IMR-90 (cell line): ENCODE measurements around the gene KANSL3. TPM values are rescaled to one million over a fixed set of nuclear protein-coding genes. Genes with fewer than 3 reads are reported as not detected.

Experiments used
- ATAC-seq: fragments of 200-7000 bp; cut with Tn5 transposase; 2 replicates; pipeline ENCODE4 v1.9.1; 2020; ENCODE audit warnings: low read depth, mild to moderate bottlenecking, moderate library complexity
- BruUV-seq: library from RNA; stranded (reverse); fragments of 400-500 nt; replicated peaks from 2 replicates; lab custom pipeline; 2021; lab: Mats Ljungman, UMichigan
- CTCF ChIA-PET: fragments of 300-600 bp; formaldehyde crosslinking; extraction: SDS; loops from one replicate; lab custom pipeline; 2021; ENCODE audit warnings: antibody characterized with exemption; lab: Yijun Ruan, JAX
- POLR2A ChIA-PET: fragments of 300-600 bp; sonication (Branson Sonifier 250); formaldehyde crosslinking; loops from one replicate; lab custom pipeline; 2022; ENCODE audit warnings: antibody characterized with exemption; ENCODE audit not compliant: unreplicated experiment; lab: Charles Lee
- DNase-seq: peaks from one replicate; pipeline ENCODE4 v3.0.0; 2013
- H2AFZ ChIP-seq: replicated peaks from 2 replicates; pipeline ENCODE3; 2013; ENCODE audit warnings: low read length, mild to moderate bottlenecking; ENCODE audit not compliant: poor library complexity
- H2AK5ac ChIP-seq: 2 replicates; pipeline ENCODE4 v1.6.1; 2013; ENCODE audit warnings: low read depth, low read length, inconsistent platforms
- H2AK9ac ChIP-seq: replicated peaks from 2 replicates; pipeline ENCODE3; 2013; ENCODE audit warnings: mild to moderate bottlenecking, low read depth, low read length, moderate library complexity; ENCODE audit not compliant: poor library complexity
- H2BK120ac ChIP-seq: 2 replicates; pipeline ENCODE4 v1.6.1; 2013; ENCODE audit warnings: low read depth, low read length, inconsistent platforms
- H2BK15ac ChIP-seq: 3 replicates; pipeline ENCODE4 v1.6.1; 2013; ENCODE audit warnings: low read depth, low read length, inconsistent platforms
- H2BK20ac ChIP-seq: 2 replicates; pipeline ENCODE4 v1.6.1; 2013; ENCODE audit warnings: low read depth, mild to moderate bottlenecking, inconsistent platforms, low read length, moderate library complexity
- H2BK5ac ChIP-seq: 2 replicates; pipeline ENCODE4 v1.6.1; 2013; ENCODE audit warnings: mild to moderate bottlenecking, low read depth, low read length, inconsistent platforms; ENCODE audit not compliant: poor library complexity, severe bottlenecking
- H3K14ac ChIP-seq: replicated peaks from 2 replicates; pipeline ENCODE4 v1.6.1; 2013; ENCODE audit warnings: low read depth, low read length, inconsistent platforms
- H3K18ac ChIP-seq: 2 replicates; pipeline ENCODE4 v1.6.1; 2013; ENCODE audit warnings: low read depth, low read length, control low read depth
- H3K23ac ChIP-seq: 2 replicates; pipeline ENCODE4 v1.6.1; 2013; ENCODE audit warnings: low read depth, low read length, inconsistent platforms
- H3K27ac ChIP-seq: 2 replicates; pipeline ENCODE4 v1.5.1; 2013; ENCODE audit warnings: mild to moderate bottlenecking, control low read depth, low read length; ENCODE audit not compliant: insufficient read depth
- H3K27me3 ChIP-seq: 2 replicates; pipeline ENCODE4 v1.6.1; 2013; ENCODE audit warnings: low read length; ENCODE audit not compliant: control insufficient read depth, insufficient read depth
- H3K36me3 ChIP-seq: 2 replicates; pipeline ENCODE4 v1.6.1; 2013; ENCODE audit warnings: low read length, mixed read lengths; ENCODE audit not compliant: control insufficient read depth, insufficient read depth
- H3K4ac ChIP-seq: 2 replicates; pipeline ENCODE4 v1.6.1; 2013; ENCODE audit warnings: low read depth, low read length, inconsistent platforms
- H3K4me1 ChIP-seq: 2 replicates; pipeline ENCODE4 v1.6.1; 2013; ENCODE audit warnings: low read length, mixed read lengths; ENCODE audit not compliant: control insufficient read depth, insufficient read depth
- H3K4me2 ChIP-seq: 2 replicates; pipeline ENCODE4 v1.6.1; 2013; ENCODE audit warnings: low read depth, mild to moderate bottlenecking, control low read depth, low read length, moderate library complexity
- H3K4me3 ChIP-seq: 2 replicates; pipeline ENCODE4 v1.5.1; 2013; ENCODE audit warnings: low read depth, mild to moderate bottlenecking, control low read depth, low read length, moderate library complexity; ENCODE audit not compliant: insufficient read depth
- H3K56ac ChIP-seq: 2 replicates; pipeline ENCODE4 v1.6.1; 2013; ENCODE audit warnings: low read length, inconsistent platforms; ENCODE audit not compliant: insufficient read depth; ENCODE audit errors: extremely low read depth
- H3K79me1 ChIP-seq, 2 experiments: 2 replicates each; pipeline ENCODE4 v1.6.1; 2013; ENCODE audit warnings: low read length in 2 of 2, inconsistent platforms in 1 of 2, low read depth in 1 of 2
- H3K9ac ChIP-seq: 2 replicates; pipeline ENCODE4 v1.6.1; 2013; ENCODE audit warnings: low read depth, low read length, control low read depth
- H3K9me1 ChIP-seq: 2 replicates; pipeline ENCODE4 v1.6.1; 2013; ENCODE audit warnings: low read length, inconsistent platforms; ENCODE audit not compliant: insufficient read depth
- H3K9me3 ChIP-seq: 2 replicates; pipeline ENCODE4 v1.6.1; 2013; ENCODE audit warnings: low read length; ENCODE audit not compliant: control insufficient read depth, insufficient read depth
- H4K20me1 ChIP-seq: 2 replicates; pipeline ENCODE4 v1.6.1; 2013; ENCODE audit warnings: low read length, inconsistent platforms; ENCODE audit not compliant: insufficient read depth
- H4K5ac ChIP-seq: 2 replicates; pipeline ENCODE4 v1.6.1; 2013; ENCODE audit warnings: mild to moderate bottlenecking, low read depth, low read length, control low read depth
- H4K8ac ChIP-seq, 2 experiments: 2 replicates each; pipeline ENCODE4 v1.6.1; 2013; ENCODE audit warnings: low read depth in 2 of 2, low read length in 2 of 2, control low read depth in 1 of 2, inconsistent platforms in 1 of 2
- H4K91ac ChIP-seq: 2 replicates; pipeline ENCODE4 v1.6.1; 2013; ENCODE audit warnings: low read depth, low read length, inconsistent platforms; ENCODE audit not compliant: insufficient read depth
- BHLHE40 ChIP-seq: fragments of 150-350 bp; IDR thresholded peaks from 2 replicates; pipeline ENCODE4 v1.6.1; 2016; ENCODE audit warnings: mild to moderate bottlenecking, low read depth, low read length
- CEBPB ChIP-seq: IDR thresholded peaks from 2 replicates; pipeline ENCODE4 v1.6.1; 2012; ENCODE audit warnings: low read depth, low read length, improper control_type of control experiment
- CHD1 ChIP-seq: IDR thresholded peaks from 2 replicates; pipeline ENCODE4 v1.6.1; 2012; ENCODE audit warnings: low read depth, low read length, improper control_type of control experiment
- MAFK ChIP-seq: IDR thresholded peaks from 2 replicates; pipeline ENCODE4 v1.6.1; 2012; ENCODE audit warnings: low read depth, low read length, improper control_type of control experiment
- MAZ ChIP-seq: IDR thresholded peaks from 2 replicates; pipeline ENCODE4 v1.6.1; 2012; ENCODE audit warnings: low read depth, mild to moderate bottlenecking, low read length, improper control_type of control experiment, moderate library complexity, borderline replicate concordance
- MXI1 ChIP-seq: IDR thresholded peaks from 2 replicates; pipeline ENCODE4 v1.6.1; 2012; ENCODE audit warnings: low read depth, mild to moderate bottlenecking, low read length, moderate library complexity, borderline replicate concordance
- NFE2L2 ChIP-seq: fragments of 150-350 bp; IDR thresholded peaks from 2 replicates; pipeline ENCODE4 v1.6.1; 2016; ENCODE audit warnings: low read depth, mild to moderate bottlenecking, low read length
- POLR2A ChIP-seq: IDR thresholded peaks from 2 replicates; pipeline ENCODE4 v1.6.1; 2012; ENCODE audit warnings: mild to moderate bottlenecking, low read depth, low read length
- RAD21 ChIP-seq: IDR thresholded peaks from 2 replicates; pipeline ENCODE4 v1.6.1; 2012; ENCODE audit warnings: low read length, improper control_type of control experiment
- RCOR1 ChIP-seq: IDR thresholded peaks from 2 replicates; pipeline ENCODE4 v1.6.1; 2012; ENCODE audit warnings: mild to moderate bottlenecking, low read length, improper control_type of control experiment; ENCODE audit not compliant: insufficient replicate concordance
- RFX5 ChIP-seq: IDR thresholded peaks from 2 replicates; pipeline ENCODE4 v1.8.0; 2012; ENCODE audit warnings: low read depth, mild to moderate bottlenecking, low read length, moderate library complexity
- WGBS, 2 experiments: methylation state at CpG; one replicate each; pipeline versions ENCODE4 v1.1.5 to v1.1.7; 2013; ENCODE audit warnings: missing lambda C conversion rate in 2 of 2; ENCODE audit not compliant: insufficient read length in 1 of 2; ENCODE audit errors: extremely low coverage in 2 of 2; 5-methylcytosine and 5-hydroxymethylcytosine counted together
- dilution Hi-C: fragments of 300-500 bp; cut with HindIII; formaldehyde crosslinking; loops from one replicate; pipeline ENCODE4 v1.14.3; 2018; ENCODE audit warnings: low sequenced_read_pairs; ENCODE audit not compliant: unreplicated experiment
- in situ Hi-C: fragments of 300-500 bp; cut with MboI; formaldehyde crosslinking; loops from 3 replicates; pipeline ENCODE4 v1.14.3; 2019; ENCODE audit warnings: low sequenced_read_pairs, inconsistent platforms, mixed read lengths
- intact Hi-C: fragments of 100-400 bp; cut with micrococcal nuclease; formaldehyde crosslinking; loops from 2 replicates; pipeline ENCODE4 v1.10.0; 2022
- polyA plus RNA-seq, 3 experiments: library from polyadenylated mRNA; depleted of rRNA; stranded (reverse); fragments of >200 nt; gene quantifications; 2 replicates each; pipeline ENCODE4 v1.2.3, GENCODE V29; 2012; ENCODE audit warnings: low replicate concordance in 1 of 3
- total RNA-seq: library from RNA; depleted of rRNA; stranded (reverse); fragments of >200 nt; gene quantifications from 2 replicates; pipeline ENCODE4 v1.2.3, GENCODE V29; 2012
- TF ChIP-seq, protein P1 (sequence below): fragments of 150-350 bp; IDR thresholded peaks from 2 replicates; pipeline ENCODE4 v1.6.1; 2016; ENCODE audit warnings: low read depth, mild to moderate bottlenecking, low read length, moderate library complexity, borderline replicate concordance
- TF ChIP-seq, protein P2 (sequence below): fragments of 150-350 bp; IDR thresholded peaks from 2 replicates; pipeline ENCODE4 v1.6.1; 2017; ENCODE audit warnings: mild to moderate bottlenecking, antibody characterized with exemption, low read length, low read depth
- TF ChIP-seq, protein P3 (sequence below): conservative IDR thresholded peaks from 2 replicates; pipeline ENCODE4 v1.5.1; 2012; ENCODE audit warnings: mild to moderate bottlenecking, low read depth, low read length, improper control_type of control experiment

KANSL3 gene
- total and polyA plus RNA-seq, 2 of the 4 experiments (the other 2 are of a cell fraction) = 22.2 to 26.3 TPM

DNA sequence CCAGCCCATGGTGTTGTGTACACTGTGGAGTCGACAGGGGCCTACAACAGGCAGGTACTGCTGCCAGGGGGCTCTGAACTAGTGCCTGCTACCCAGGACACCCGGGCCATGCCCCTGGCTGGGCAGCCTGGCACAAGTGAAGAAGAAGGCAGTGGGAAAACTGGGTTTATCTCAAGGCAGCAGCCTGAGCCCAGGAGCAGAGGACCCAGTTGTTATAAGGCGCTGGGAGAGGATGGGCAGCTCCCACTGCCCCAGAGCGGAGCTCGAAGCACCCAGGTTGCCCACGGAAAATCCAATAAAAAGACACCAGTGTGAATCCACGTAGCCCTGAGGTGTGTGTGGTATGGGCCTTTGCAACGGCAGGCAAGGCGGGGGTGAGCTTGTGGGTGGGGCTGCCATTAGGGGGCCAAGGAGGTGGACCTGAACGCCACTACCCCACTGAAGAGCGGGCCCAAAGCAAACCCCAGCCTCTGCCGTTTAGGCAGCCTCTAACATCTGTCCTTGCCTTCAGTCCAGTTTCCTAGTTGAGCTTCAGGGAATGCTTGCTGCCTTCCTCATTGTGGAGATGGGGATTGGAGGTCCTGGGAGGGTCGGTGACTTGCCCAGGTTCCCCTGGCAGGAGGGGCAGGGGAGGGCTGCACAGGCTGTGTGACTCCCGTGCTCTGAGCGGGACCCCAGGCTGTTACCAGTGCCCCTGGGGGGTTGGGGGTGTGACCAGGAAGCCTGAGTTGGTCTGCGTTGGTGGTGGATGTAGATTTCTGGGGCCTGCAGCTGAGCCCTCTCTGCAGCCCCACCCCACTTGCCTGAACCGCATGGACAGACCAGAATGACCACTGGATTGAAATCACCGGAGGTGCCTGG is 85.6 kb downstream of the KANSL3 start:
- Histone ChIP-seq H2BK20ac (no peak overlapping the region), H3K4me3 (no peak overlapping the region), H3K9me3 (peaks cover 5% of the 10 kb centered on the region; the same call in 1 of the 2 replicates), H3K4me2 (no peak overlapping the region), H4K5ac (no peak overlapping the region), H3K27me3 (no peaks in the 10 kb centered on the region), H2BK15ac (no peak overlapping the region), H2BK5ac (no peak overlapping the region), H2BK120ac (no peak overlapping the region), H3K23ac (no peak overlapping the region), H3K9me1 (peaks cover 3% of the 10 kb centered on the region; the same call in 1 of the 2 replicates), H2AK9ac (no peak overlapping the region), H3K14ac (no peak overlapping the region), H4K91ac (no peak overlapping the region), H4K20me1 (0 out of 2 replicates have a peak, but pooled peaks cover 3% of the 10 kb centered on the region), H3K9ac (no peak overlapping the region), H3K36me3 (peaks cover 25% of the 10 kb centered on the region), H3K18ac (no peak overlapping the region), H2AFZ (no peak overlapping the region), H3K27ac (no peak overlapping the region), H3K79me1 (0 out of 4 replicates have a peak, but pooled peaks cover 0 to 2% of the 10 kb centered on the region in 2 experiments), H3K4me1 (peaks cover 3% of the 10 kb centered on the region; the same call in 1 of the 2 replicates), H2AK5ac (no peak overlapping the region), H3K56ac (no peak overlapping the region), H3K4ac (no peak overlapping the region), H4K8ac (no peak overlapping the region)
- WGBS, 2 experiments = 97% methylated on average over 5 of the region's 18 CpGs; no CpG with 5 or more reads in 1 of the 2 experiments
- in situ Hi-C loops = no loop called here
- BruUV-seq = no TSS peak
- DNase-seq (no peak), ATAC-seq (no peak)
- POLR2A ChIA-PET = no interaction called here
- intact Hi-C loops = no loop called here
- dilution Hi-C loops = no loop called here
- CTCF ChIA-PET = no interaction called here
- TF ChIP-seq, protein P1, sequence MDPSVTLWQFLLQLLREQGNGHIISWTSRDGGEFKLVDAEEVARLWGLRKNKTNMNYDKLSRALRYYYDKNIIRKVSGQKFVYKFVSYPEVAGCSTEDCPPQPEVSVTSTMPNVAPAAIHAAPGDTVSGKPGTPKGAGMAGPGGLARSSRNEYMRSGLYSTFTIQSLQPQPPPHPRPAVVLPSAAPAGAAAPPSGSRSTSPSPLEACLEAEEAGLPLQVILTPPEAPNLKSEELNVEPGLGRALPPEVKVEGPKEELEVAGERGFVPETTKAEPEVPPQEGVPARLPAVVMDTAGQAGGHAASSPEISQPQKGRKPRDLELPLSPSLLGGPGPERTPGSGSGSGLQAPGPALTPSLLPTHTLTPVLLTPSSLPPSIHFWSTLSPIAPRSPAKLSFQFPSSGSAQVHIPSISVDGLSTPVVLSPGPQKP = no peak
- TF ChIP-seq RAD21 = no peak
- no peak for TF ChIP-seq MAFK
- TF ChIP-seq CEBPB = no peak
- TF ChIP-seq, protein P2, sequence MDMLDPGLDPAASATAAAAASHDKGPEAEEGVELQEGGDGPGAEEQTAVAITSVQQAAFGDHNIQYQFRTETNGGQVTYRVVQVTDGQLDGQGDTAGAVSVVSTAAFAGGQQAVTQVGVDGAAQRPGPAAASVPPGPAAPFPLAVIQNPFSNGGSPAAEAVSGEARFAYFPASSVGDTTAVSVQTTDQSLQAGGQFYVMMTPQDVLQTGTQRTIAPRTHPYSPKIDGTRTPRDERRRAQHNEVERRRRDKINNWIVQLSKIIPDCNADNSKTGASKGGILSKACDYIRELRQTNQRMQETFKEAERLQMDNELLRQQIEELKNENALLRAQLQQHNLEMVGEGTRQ = no peak
- no peak for TF ChIP-seq RFX5
- no peak for TF ChIP-seq RCOR1
- no peak for TF ChIP-seq BHLHE40
- no peak for TF ChIP-seq MAZ
- TF ChIP-seq MXI1 = no peak
- TF ChIP-seq, protein P3, sequence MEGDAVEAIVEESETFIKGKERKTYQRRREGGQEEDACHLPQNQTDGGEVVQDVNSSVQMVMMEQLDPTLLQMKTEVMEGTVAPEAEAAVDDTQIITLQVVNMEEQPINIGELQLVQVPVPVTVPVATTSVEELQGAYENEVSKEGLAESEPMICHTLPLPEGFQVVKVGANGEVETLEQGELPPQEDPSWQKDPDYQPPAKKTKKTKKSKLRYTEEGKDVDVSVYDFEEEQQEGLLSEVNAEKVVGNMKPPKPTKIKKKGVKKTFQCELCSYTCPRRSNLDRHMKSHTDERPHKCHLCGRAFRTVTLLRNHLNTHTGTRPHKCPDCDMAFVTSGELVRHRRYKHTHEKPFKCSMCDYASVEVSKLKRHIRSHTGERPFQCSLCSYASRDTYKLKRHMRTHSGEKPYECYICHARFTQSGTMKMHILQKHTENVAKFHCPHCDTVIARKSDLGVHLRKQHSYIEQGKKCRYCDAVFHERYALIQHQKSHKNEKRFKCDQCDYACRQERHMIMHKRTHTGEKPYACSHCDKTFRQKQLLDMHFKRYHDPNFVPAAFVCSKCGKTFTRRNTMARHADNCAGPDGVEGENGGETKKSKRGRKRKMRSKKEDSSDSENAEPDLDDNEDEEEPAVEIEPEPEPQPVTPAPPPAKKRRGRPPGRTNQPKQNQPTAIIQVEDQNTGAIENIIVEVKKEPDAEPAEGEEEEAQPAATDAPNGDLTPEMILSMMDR = no peak
- no peak for TF ChIP-seq POLR2A
- TF ChIP-seq NFE2L2 = no peak
- TF ChIP-seq CHD1 = no peak
